Ishikawa (cell line): ENCODE data around the gene CYP2C19.

ENCODE experiments used
- CEBPB ChIP-seq: IDR thresholded peaks from 2 replicates; pipeline ENCODE4 v1.6.1; 2012
- REST ChIP-seq: IDR thresholded peaks from 2 replicates; pipeline ENCODE4 v1.6.1; 2012; ENCODE audit warnings: low read depth, mild to moderate bottlenecking
- TEAD4 ChIP-seq: IDR thresholded peaks from 2 replicates; pipeline ENCODE4 v1.6.1; 2012

- TF ChIP-seq TEAD4 = no peak
- no peak for TF ChIP-seq CEBPB
- TF ChIP-seq REST = no peak
Observed at GRCh38 chr10:94846204-94846603, 83.7 kb downstream of the CYP2C19 start.
